DOHH2 (cell line): ENCODE data around the gene LIN52.
A peak's percentile ranks its signal among the peaks of the same experiment; 100 is the strongest.

Experiments used
- H3F3A ChIP-seq: fragments of 200-600 bp; sonication (generic), shearing (Covaris generic); 2 replicates; pipeline ENCODE4 v1.6.0; 2016; ENCODE audit warnings: antibody characterized with exemption, mild to moderate bottlenecking; ENCODE audit not compliant: control insufficient read depth, insufficient read depth
- H3K27ac ChIP-seq: fragments of 200-600 bp; sonication (generic); 2 replicates; pipeline ENCODE4 v1.5.1; 2014; ENCODE audit warnings: low read depth, mild to moderate bottlenecking, low read length, moderate library complexity
- H3K27me3 ChIP-seq: fragments of 200-600 bp; sonication (generic); 2 replicates; pipeline ENCODE4 v1.6.1; 2014; ENCODE audit warnings: mild to moderate bottlenecking, low read length, mixed read lengths; ENCODE audit not compliant: control insufficient read depth
- H3K36me3 ChIP-seq: fragments of 200-600 bp; sonication (generic); 2 replicates; pipeline ENCODE4 v1.6.1; 2014; ENCODE audit warnings: mild to moderate bottlenecking, low read length, moderate library complexity, mixed read lengths; ENCODE audit not compliant: control insufficient read depth
- H3K4me1 ChIP-seq: fragments of 200-600 bp; sonication (generic); 2 replicates; pipeline ENCODE4 v1.6.1; 2014; ENCODE audit warnings: mild to moderate bottlenecking, low read length, mixed read lengths; ENCODE audit not compliant: control insufficient read depth
- H3K4me2 ChIP-seq: fragments of 200-600 bp; sonication (generic); 2 replicates; pipeline ENCODE4 v1.6.0; 2014; ENCODE audit warnings: mild to moderate bottlenecking, low read length, moderate library complexity
- H3K4me3 ChIP-seq: fragments of 200-600 bp; sonication (generic); 2 replicates; pipeline ENCODE4 v1.5.1; 2014; ENCODE audit warnings: mild to moderate bottlenecking, low read length, mixed read lengths
- H3K79me2 ChIP-seq: fragments of 200-600 bp; sonication (generic); 2 replicates; pipeline ENCODE4 v1.6.1; 2014; ENCODE audit warnings: mild to moderate bottlenecking, low read length, mixed read lengths; ENCODE audit not compliant: control insufficient read depth
- H3K9me2 ChIP-seq: fragments of 200-600 bp; sonication (generic); replicated peaks from 2 replicates; pipeline ENCODE4 v1.6.1; 2014; ENCODE audit warnings: mild to moderate bottlenecking, low read length, mixed read lengths; ENCODE audit not compliant: control insufficient read depth
- H3K9me3 ChIP-seq: fragments of 200-600 bp; sonication (generic); 2 replicates; pipeline ENCODE4 v1.6.1; 2014; ENCODE audit warnings: antibody characterized with exemption, low read length, mixed read lengths; ENCODE audit not compliant: control insufficient read depth, insufficient read depth
- H4K20me1 ChIP-seq: fragments of 200-600 bp; sonication (generic); 2 replicates; pipeline ENCODE4 v1.6.0; 2014; ENCODE audit warnings: low read depth, mild to moderate bottlenecking, antibody characterized with exemption, low read length, moderate library complexity; ENCODE audit not compliant: control insufficient read depth, insufficient read depth
- CTCF ChIP-seq: fragments of 200-600 bp; sonication (generic); IDR thresholded peaks from one replicate; pipeline ENCODE4 v1.5.1; 2014; ENCODE audit warnings: antibody characterized with exemption, mild to moderate bottlenecking, low read depth, low read length; ENCODE audit not compliant: poor library complexity, severe bottlenecking
- EZH2phosphoT487 ChIP-seq: fragments of 200-600 bp; sonication (generic); IDR thresholded peaks from 2 replicates; pipeline ENCODE4 v1.6.1; 2017; ENCODE audit warnings: borderline replicate concordance, mild to moderate bottlenecking, antibody characterized with exemption, low read length, moderate library complexity, mixed read lengths

The LIN52 gene

DNA sequence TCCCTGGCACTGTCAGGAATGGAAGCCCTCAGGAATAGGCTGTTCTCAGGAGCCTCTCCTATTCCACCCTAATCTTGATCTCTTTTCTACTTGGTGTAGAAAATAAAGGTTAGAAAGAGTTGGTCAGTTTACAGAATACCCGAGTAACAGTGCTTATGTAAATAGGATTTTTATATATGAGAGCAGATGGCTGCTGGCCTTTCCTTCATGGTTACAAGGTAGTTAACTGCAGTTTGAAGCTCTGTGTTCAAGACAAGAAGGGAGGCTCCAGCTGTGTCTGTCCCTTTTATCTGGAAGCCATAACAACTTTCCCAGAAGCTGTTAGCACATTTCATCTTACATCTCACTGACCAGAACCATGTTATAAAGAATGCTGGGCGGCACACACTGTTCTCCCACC lies 42.5 kb upstream of the LIN52 start:
- Histone ChIP-seq H3K4me2 (no peak overlapping the region), H3K9me3 (no peaks in the 10 kb centered on the region), H3F3A (no peaks in the 10 kb centered on the region), H3K9me2 (no peaks in the 10 kb centered on the region), H3K4me3 (no peak overlapping the region), H3K27me3 (no peaks in the 10 kb centered on the region), H3K27ac (no peak overlapping the region), H3K79me2 (no peaks in the 10 kb centered on the region), H3K36me3 (no peaks in the 10 kb centered on the region), H4K20me1 (no peaks in the 10 kb centered on the region), H3K4me1 (no peaks in the 10 kb centered on the region)
- TF ChIP-seq EZH2phosphoT487: no peak
- TF ChIP-seq CTCF: no peak

GRCh38 chr14:74045522-74045921 lies 39.2 kb upstream of the LIN52 start:
- Histone ChIP-seq H4K20me1 (no peaks in the 10 kb centered on the region), H3K27me3 (no peaks in the 10 kb centered on the region), H3K4me3 (no peak overlapping the region), H3K9me3 (no peaks in the 10 kb centered on the region), H3K79me2 (no peaks in the 10 kb centered on the region), H3K4me1 (peaks cover 16% of the 10 kb centered on the region), H3F3A (peaks cover 7% of the 10 kb centered on the region; the same call in 1 of the 2 replicates), H3K36me3 (no peaks in the 10 kb centered on the region), H3K9me2 (no peaks in the 10 kb centered on the region), H3K27ac (no peak overlapping the region), H3K4me2 (no peak overlapping the region)
- TF ChIP-seq CTCF: no peak
- TF ChIP-seq EZH2phosphoT487: no peak

DNA sequence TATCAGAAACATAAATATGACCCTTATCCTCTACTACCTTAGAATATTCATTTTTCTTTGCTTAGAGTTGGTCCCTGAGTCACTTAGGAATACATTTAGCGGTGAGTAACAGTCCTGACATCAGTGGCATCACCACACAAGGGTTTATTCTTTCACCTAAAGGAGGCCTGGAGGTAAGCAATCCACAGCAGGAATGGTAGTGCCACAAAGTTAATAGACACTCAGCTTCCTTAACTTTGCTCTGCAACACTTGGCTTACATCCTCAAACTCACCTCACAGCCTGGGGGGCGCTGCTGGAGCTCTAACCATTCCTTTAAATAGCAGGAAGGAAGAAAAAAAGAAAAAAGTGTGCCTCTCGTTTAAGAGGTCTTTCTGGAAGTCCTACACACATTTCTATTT lies 36.5 kb upstream of the LIN52 start:
- no peak overlapping the region for H3K4me2 ChIP-seq
- no peak overlapping the region for H3K27ac ChIP-seq
- H3K79me2 ChIP-seq: no peaks in the 10 kb centered on the region
- H3K9me3 ChIP-seq: no peaks in the 10 kb centered on the region
- peaks cover 7% of the 10 kb centered on the region; the same call in 1 of the 2 replicates for H3F3A ChIP-seq
- no peaks in the 10 kb centered on the region for H4K20me1 ChIP-seq
- no peaks in the 10 kb centered on the region for H3K36me3 ChIP-seq
- H3K27me3 ChIP-seq: no peaks in the 10 kb centered on the region
- peak; percentile 59 for TF ChIP-seq CTCF
- no peak for TF ChIP-seq EZH2phosphoT487
- no peaks in the 10 kb centered on the region for H3K9me2 ChIP-seq
- H3K4me3 ChIP-seq: no peak overlapping the region
- H3K4me1 ChIP-seq: peaks cover 16% of the 10 kb centered on the region
